Stimulated activated effector memory CD8-positive, alpha-beta T cell treated with anti-CD3 and anti-CD28 coated beads, Interleukin-12 subunit alpha, Interleukin-12 subunit beta, amount 100 ng/mL, for 72 hours (primary cell): ENCODE data around the gene IL20.
A peak's percentile ranks its signal among the peaks of the same experiment; 100 is the strongest.
"Not testable (repeated sequence)": the region's sequence is repeated elsewhere in the genome, so short reads cannot be mapped to it uniquely, and the experiment has no call there.

Experiments used
- ATAC-seq: fragments of 150-1000 bp; cut with Tn5 transposase; 2 replicates; pipeline ENCODE4 v1.10.0; 2021
- DNase-seq, 2 donors: peaks; one replicate each; pipeline ENCODE4 v3.0.0; 2021 to 2022; ENCODE audit warnings: low spot score in 2 of 2
- H3K27ac Mint-ChIP-seq: one replicate; pipeline ENCODE4 v1.8.0; 2022; ENCODE audit warnings: mild to moderate bottlenecking, mixed read lengths
- H3K36me3 Mint-ChIP-seq: one replicate; pipeline ENCODE4 v1.8.0; 2022; ENCODE audit warnings: mild to moderate bottlenecking, mixed read lengths
- H3K4me1 Mint-ChIP-seq: one replicate; pipeline ENCODE4 v1.8.0; 2022; ENCODE audit warnings: mixed read lengths
- H3K4me3 Mint-ChIP-seq: one replicate; pipeline ENCODE4 v1.8.0; 2022; ENCODE audit warnings: mild to moderate bottlenecking, mixed read lengths
- H3K9me3 Mint-ChIP-seq: one replicate; pipeline ENCODE4 v1.8.0; 2022; ENCODE audit warnings: mixed read lengths

Gene IL20

DNA sequence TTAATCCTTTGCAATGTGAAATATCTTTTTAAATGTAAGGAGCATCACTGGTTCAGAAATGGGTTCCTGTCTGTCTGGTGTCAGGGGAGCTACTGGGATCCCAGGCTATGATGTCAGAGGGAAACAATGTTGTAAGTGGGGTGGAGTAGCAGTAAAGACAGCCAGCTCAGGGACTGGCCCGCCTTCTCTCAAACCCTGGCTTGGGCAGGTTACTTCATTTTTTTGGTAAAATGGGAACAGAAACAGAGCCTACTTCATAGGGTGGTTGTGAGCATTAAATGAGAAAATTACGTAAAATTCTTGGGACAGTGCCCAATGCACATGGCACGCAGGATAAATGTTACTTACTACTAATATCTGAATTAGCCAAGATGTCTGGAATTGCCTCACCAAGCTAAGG, 30.7 kb upstream of the IL20 start:
- DNase-seq (no peak), ATAC-seq (no peak)
- no peaks in the 10 kb centered on the region for H3K36me3 Mint-ChIP-seq
- no peak overlapping the region for H3K27ac Mint-ChIP-seq
- no peaks in the 10 kb centered on the region for H3K9me3 Mint-ChIP-seq
- H3K4me3 Mint-ChIP-seq: no peak overlapping the region
- peaks cover 20% of the 10 kb centered on the region for H3K4me1 Mint-ChIP-seq

- H3K9me3 Mint-ChIP-seq: no peaks in the 10 kb centered on the region
- DNase-seq: no peak
- no peak for ATAC-seq
Observed at GRCh38 chr1:206835186-206835585, 30.2 kb upstream of the IL20 start.

DNA sequence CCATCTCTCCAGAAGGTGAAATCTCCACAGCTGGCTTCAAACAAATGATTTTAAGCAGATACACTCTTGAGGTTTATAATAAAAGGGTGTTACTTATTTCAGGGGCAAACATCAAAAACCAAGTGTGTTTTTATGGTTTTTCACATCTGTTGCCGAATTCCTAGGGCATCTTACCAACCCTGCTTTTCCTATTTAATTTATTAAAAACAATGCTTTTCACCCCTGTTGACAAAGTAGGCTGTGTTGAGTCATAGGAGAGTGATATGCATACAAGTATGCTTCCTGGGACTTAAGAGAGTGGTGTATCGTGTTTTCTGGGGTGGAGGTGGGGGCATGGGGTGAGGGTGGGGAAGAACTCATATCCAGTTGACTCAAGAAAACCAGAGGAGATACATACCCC, 29.3 kb upstream of the IL20 start:
- Mint-ChIP-seq H3K9me3 (no peaks in the 10 kb centered on the region), H3K27ac (no peak overlapping the region), H3K36me3 (no peaks in the 10 kb centered on the region), H3K4me1 (peaks cover 21% of the 10 kb centered on the region), H3K4me3 (no peak overlapping the region)
- DNase-seq (no peak), ATAC-seq (no peak)

More at GRCh38 chr1:206835186-206835585, 30.2 kb upstream of the IL20 start:
- H3K4me1 Mint-ChIP-seq: peaks cover 16% of the 10 kb centered on the region
- no peak overlapping the region for H3K27ac Mint-ChIP-seq
- no peak overlapping the region for H3K4me3 Mint-ChIP-seq
- H3K36me3 Mint-ChIP-seq: no peaks in the 10 kb centered on the region

GRCh38 chr1:206839006-206839560, 26.3 kb upstream of the IL20 start:
- Mint-ChIP-seq H3K4me3 (no peak overlapping the region), H3K36me3 (no peaks in the 10 kb centered on the region), H3K27ac (no peak overlapping the region), H3K4me1 (peaks cover 10% of the 10 kb centered on the region), H3K9me3 (no peaks in the 10 kb centered on the region)
- DNase-seq: no peak
- no peak for ATAC-seq

- no peak for ATAC-seq
- Mint-ChIP-seq H3K27ac (no peak overlapping the region), H3K4me1 (peaks cover 10% of the 10 kb centered on the region), H3K36me3 (no peaks in the 10 kb centered on the region), H3K9me3 (no peaks in the 10 kb centered on the region), H3K4me3 (no peak overlapping the region)
- DNase-seq: no peak
Observed at GRCh38 chr1:206839857-206840256, 25.6 kb upstream of the IL20 start.

- ATAC-seq (no peak), DNase-seq (no peak)
- Mint-ChIP-seq H3K9me3 (no peaks in the 10 kb centered on the region), H3K36me3 (no peaks in the 10 kb centered on the region), H3K27ac (no peak overlapping the region), H3K4me3 (no peak overlapping the region), H3K4me1 (peaks cover 10% of the 10 kb centered on the region)
Observed at GRCh38 chr1:206841609-206842323, 23.7 kb upstream of the IL20 start.

GRCh38 chr1:206842854-206843253, 22.6 kb upstream of the IL20 start:
- no peak for DNase-seq
- no peak for ATAC-seq
- Mint-ChIP-seq H3K36me3 (no peaks in the 10 kb centered on the region), H3K4me3 (no peak overlapping the region), H3K9me3 (no peaks in the 10 kb centered on the region), H3K4me1 (peaks cover 10% of the 10 kb centered on the region), H3K27ac (no peak overlapping the region)

DNA sequence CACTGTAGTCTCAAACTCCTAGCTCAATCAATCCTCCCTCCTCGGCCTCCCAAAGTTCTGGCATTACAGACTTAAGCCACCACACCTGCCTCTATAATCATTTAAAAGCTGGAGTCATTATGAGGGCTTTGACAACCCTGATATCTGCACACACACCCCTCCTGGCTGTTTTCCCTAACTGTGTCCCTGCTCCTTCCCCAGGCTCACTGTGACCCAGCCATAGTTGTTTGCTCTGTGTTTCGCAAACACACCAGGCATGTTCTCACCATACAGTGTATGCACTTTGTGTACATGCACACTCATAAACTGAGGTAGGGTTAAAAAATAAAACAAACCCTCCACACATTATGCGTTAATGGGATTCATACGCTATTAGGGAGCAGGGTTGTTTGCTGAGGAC, 21.8 kb upstream of the IL20 start:
- Mint-ChIP-seq H3K27ac (no peak overlapping the region), H3K4me1 (peaks cover 10% of the 10 kb centered on the region), H3K9me3 (no peaks in the 10 kb centered on the region), H3K36me3 (no peaks in the 10 kb centered on the region), H3K4me3 (no peak overlapping the region)
- ATAC-seq: no peak
- DNase-seq: no peak

GRCh38 chr1:206846487-206846886, 18.9 kb upstream of the IL20 start:
- H3K4me3 Mint-ChIP-seq: no peak overlapping the region

GRCh38 chr1:206847337-206847834, 18.0 kb upstream of the IL20 start:
- Mint-ChIP-seq H3K4me3 (no peak overlapping the region), H3K9me3 (no peaks in the 10 kb centered on the region), H3K36me3 (no peaks in the 10 kb centered on the region), H3K27ac (peak overlapping the region; percentile 35), H3K4me1 (no peaks in the 10 kb centered on the region)
- ATAC-seq (no peak), DNase-seq (no peak)

More at GRCh38 chr1:206846487-206846886, 18.9 kb upstream of the IL20 start:
- ATAC-seq (no peak), DNase-seq (no peak)
- Mint-ChIP-seq H3K4me1 (peaks cover under 1% of the 10 kb centered on the region), H3K27ac (no peak overlapping the region), H3K9me3 (no peaks in the 10 kb centered on the region), H3K36me3 (no peaks in the 10 kb centered on the region)

DNA sequence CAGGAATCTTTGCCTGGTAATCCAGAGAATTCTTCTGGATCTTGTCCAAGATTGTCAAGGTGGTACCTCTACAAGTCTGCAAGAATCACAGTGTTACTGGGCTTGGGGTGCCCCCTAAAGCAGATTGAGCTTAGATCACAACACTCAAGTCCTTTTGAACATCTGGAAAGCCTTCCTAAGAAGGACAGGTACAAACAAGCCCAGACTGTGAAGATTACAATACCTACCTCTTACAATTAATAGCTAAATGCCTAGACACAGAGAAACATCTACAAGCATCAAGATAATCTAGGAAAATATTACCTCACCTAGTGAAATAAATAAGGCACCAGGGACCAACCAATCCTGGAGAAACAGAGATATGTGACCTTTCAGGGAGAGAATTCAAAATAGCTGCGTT, 17.5 kb upstream of the IL20 start:
- Mint-ChIP-seq H3K27ac (peak overlapping the region; percentile 35), H3K9me3 (no peaks in the 10 kb centered on the region), H3K4me1 (no peaks in the 10 kb centered on the region), H3K4me3 (no peak overlapping the region), H3K36me3 (no peaks in the 10 kb centered on the region)
- ATAC-seq: no peak
- DNase-seq: no peak

GRCh38 chr1:206850401-206850800, 15.0 kb upstream of the IL20 start:
- ATAC-seq (no peak), DNase-seq (no peak)
- no peak overlapping the region for H3K27ac Mint-ChIP-seq
- no peaks in the 10 kb centered on the region for H3K9me3 Mint-ChIP-seq
- no peaks in the 10 kb centered on the region for H3K4me1 Mint-ChIP-seq
- H3K4me3 Mint-ChIP-seq: no peak overlapping the region
- no peaks in the 10 kb centered on the region for H3K36me3 Mint-ChIP-seq

- DNase-seq: no peak
- Mint-ChIP-seq H3K4me3 (no peak overlapping the region), H3K4me1 (peaks cover 6% of the 10 kb centered on the region), H3K36me3 (no peaks in the 10 kb centered on the region), H3K9me3 (no peaks in the 10 kb centered on the region), H3K27ac (no peak overlapping the region)
- ATAC-seq: no peak
Observed at GRCh38 chr1:206851341-206852010, 13.9 kb upstream of the IL20 start.

DNA sequence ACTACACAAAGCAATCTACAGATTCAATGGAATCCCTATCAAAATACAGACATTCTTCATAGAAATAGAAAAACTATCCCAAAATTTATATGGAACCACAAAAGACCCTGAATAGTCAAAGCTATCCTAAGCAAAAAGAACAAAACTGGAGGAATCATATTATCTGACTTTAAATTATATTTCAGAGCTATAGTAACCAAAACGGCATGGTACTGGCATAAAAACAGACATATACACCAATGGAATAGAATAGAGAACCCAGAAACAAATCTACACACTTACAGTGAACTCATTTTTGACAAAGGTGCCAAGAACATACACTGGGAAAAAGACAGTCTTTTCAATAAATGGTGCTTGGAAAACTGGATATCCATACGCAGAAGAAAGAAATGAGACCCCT, 12.8 kb upstream of the IL20 start:
- H3K9me3 Mint-ChIP-seq, H3K4me3 Mint-ChIP-seq, DNase-seq, H3K36me3 Mint-ChIP-seq, ATAC-seq, H3K27ac Mint-ChIP-seq: not testable (repeated sequence)
- peaks cover 18% of the 10 kb centered on the region for H3K4me1 Mint-ChIP-seq

- DNase-seq, H3K27ac Mint-ChIP-seq, ATAC-seq, H3K36me3 Mint-ChIP-seq, H3K4me3 Mint-ChIP-seq, H3K9me3 Mint-ChIP-seq: not testable (repeated sequence)
- peaks cover 21% of the 10 kb centered on the region for H3K4me1 Mint-ChIP-seq
Observed at GRCh38 chr1:206853696-206854095, 11.7 kb upstream of the IL20 start.
